ENCODE data around the gene OTOP2. TPM values are rescaled to one million over a fixed set of nuclear protein-coding genes. Genes with fewer than 3 reads are reported as not detected.
A peak's percentile ranks its signal among the peaks of the same experiment; 100 is the strongest.

Gene OTOP2
- polyA plus RNA-seq, 4 donors, result 0.22 to 5.9 (median 0.46) TPM

DNA sequence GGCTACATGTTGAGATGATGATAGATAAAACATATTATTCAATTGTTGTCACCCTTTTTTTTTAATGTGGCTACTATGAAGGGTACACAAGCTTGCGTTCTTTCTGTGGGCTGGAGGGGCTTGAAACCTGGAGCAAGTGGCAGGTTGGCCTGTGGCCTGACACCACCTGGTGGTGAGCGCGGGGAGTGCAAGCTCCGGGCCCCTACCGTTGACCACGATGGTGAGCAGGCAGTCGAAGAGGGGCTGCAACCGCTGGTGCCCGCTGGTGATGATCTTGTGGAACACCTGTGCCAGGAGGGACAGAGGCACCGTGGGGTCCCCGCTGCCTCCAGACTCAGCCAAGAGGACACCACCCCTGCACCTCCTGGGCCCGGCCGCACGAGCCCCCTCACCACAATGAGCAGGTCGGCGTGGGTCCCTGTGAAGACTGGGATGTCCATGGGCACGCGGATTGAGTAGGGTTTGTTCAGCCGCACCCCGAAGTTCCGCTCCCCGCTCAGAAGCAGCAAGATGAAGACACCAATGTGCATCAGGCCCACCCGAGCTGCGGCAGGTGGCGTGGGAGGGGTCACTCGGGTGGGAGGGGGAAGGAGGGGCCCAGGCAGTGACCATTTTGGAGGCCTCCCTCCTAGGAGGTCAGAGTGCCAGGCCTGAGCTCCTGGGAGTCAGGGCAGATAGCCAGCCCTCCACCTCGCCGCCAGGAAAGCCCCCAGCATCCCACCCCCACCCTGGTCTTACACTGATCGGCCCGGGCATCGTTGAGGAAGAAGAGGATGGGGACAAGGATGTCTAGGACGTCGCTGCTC is 34.1 kb downstream of the OTOP2 start:
- Histone ChIP-seq H3K9me3 (ENCODE audit: control insufficient read depth in 2 of 2, insufficient read depth in 1 of 2, low read depth in 1 of 2, low read length in 1 of 2) (peaks cover 0 to 7% of the 10 kb centered on the region in 2 donors), H3K4me3 (ENCODE audit: low read depth in 1 of 3, low read length in 3 of 3) (no peak overlapping the region), H3K36me3 (ENCODE audit: control insufficient read depth in 3 of 3, insufficient read depth in 2 of 3, low read depth in 1 of 3, low read length in 3 of 3) (peaks cover 0 to 86% (median 2%) of the 10 kb centered on the region in 3 donors), H3K27me3 (ENCODE audit: control insufficient read depth in 3 of 3, insufficient read depth in 3 of 3, low read length in 3 of 3) (no peaks in the 10 kb centered on the region), H3K27ac (ENCODE audit: low read depth in 1 of 3, low read length in 2 of 3) (no peak overlapping the region), H3K4me1 (ENCODE audit: control insufficient read depth in 3 of 3, insufficient read depth in 2 of 3, low read depth in 1 of 3, low read length in 2 of 3) (peaks cover 0 to 21% (median 0%) of the 10 kb centered on the region in 3 donors)
- FAIRE-seq (no peak), DNase-seq (peak; percentile 54 to 77)
- 51 to 57% (median 51%) methylated on average over 33 of the region's 33 CpGs for WGBS, 3 donors

DNA sequence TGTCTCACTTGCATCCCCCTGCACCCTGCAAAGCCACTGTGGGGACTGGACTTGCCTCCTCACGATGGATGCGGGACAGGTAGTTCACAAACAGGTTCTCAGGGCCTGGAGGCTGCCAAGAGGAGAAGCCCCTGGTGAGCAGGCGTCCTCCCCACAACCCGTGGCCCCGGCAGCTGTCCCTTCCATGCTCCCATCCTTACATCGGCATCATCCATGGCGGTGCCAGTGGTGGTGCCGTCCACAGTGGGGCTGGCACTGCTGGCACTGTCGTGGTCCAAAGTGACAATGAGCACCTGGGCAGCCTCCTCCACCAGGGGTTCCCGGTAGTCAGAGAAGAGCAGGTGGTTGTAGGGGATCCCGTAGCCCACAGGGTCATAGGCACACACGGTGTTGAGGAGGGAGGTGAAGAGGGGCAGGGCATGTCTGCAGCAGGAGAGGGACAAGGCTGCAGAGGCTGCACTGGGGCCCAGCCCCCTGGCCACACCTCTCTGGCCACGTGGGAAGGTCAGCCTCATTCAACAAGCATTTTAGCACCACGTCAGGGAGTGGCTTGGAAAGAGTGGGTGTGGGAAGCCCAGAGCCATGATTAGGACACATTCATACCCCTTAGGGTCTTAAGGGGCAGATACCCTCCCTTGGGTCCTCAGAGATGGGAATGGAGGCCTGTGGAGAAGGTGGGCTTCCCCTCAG is 35.9 kb downstream of the OTOP2 start:
- FAIRE-seq (no peak), DNase-seq (peak in 1 of 2 donors; percentile 41)
- peaks cover 0 to 7% of the 10 kb centered on the region in 2 donors for H3K9me3 ChIP-seq (ENCODE audit: control insufficient read depth in 2 of 2, insufficient read depth in 1 of 2, low read depth in 1 of 2, low read length in 1 of 2)
- peaks cover 0 to 85% (median 2%) of the 10 kb centered on the region in 3 donors for H3K36me3 ChIP-seq (ENCODE audit: control insufficient read depth in 3 of 3, insufficient read depth in 2 of 3, low read depth in 1 of 3, low read length in 3 of 3)
- peak overlapping the region in 1 of 3 donors; percentile 32 for H3K27ac ChIP-seq (ENCODE audit: low read depth in 1 of 3, low read length in 2 of 3)
- peaks cover 0 to 12% (median 0%) of the 10 kb centered on the region in 3 donors for H3K4me1 ChIP-seq (ENCODE audit: control insufficient read depth in 3 of 3, insufficient read depth in 2 of 3, low read depth in 1 of 3, low read length in 2 of 3)
- WGBS, 3 donors, result 67 to 88% (median 73%) methylated on average over 14 of the region's 14 CpGs
- no peaks in the 10 kb centered on the region for H3K27me3 ChIP-seq (ENCODE audit: control insufficient read depth in 3 of 3, insufficient read depth in 3 of 3, low read length in 3 of 3)
- no peak overlapping the region for H3K4me3 ChIP-seq (ENCODE audit: low read depth in 1 of 3, low read length in 3 of 3)

DNA sequence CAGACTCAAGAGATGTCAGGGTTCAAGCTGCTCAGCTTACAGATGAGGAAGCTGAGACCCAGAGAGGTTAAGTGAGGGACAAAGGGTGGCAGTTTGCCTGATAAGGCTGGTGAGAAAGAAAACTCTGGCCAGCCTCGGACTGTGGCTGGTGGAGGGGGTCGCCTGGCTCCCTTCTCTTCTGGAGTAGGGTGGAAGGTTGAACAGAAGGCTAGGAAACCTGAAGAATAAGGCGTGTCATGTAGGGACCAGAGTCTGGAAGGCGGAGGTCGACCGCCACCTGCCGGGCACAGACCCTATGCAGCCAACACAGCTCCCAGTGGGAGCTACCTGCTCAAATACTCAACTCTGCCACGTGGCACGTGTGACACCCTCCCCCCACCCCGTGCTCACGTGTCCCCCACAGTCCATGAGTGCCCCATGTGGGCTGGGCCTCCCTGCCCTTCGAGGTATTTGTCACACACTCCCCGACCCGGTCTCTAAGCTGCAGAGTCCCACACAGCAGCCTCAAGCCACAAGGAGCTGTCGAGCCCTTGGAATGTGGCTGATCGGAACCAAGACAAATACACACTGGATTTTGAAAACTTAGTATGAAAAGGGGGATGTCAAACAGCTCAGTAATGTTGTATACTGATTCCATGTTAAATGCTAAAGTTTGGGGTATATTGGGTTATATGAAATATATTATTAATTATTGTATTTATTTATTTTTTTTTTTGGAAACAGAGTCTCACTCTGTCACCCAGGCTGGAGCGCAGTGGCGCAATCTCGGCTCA is 36.7 kb downstream of the OTOP2 start:
- Histone ChIP-seq H3K4me3 (ENCODE audit: low read depth in 1 of 3, low read length in 3 of 3) (no peak overlapping the region), H3K9me3 (ENCODE audit: control insufficient read depth in 2 of 2, insufficient read depth in 1 of 2, low read depth in 1 of 2, low read length in 1 of 2) (peaks cover 0 to 7% of the 10 kb centered on the region in 2 donors), H3K27ac (ENCODE audit: low read depth in 1 of 3, low read length in 2 of 3) (peak overlapping the region in 1 of 3 donors; percentile 32), H3K27me3 (ENCODE audit: control insufficient read depth in 3 of 3, insufficient read depth in 3 of 3, low read length in 3 of 3) (no peaks in the 10 kb centered on the region), H3K4me1 (ENCODE audit: control insufficient read depth in 3 of 3, insufficient read depth in 2 of 3, low read depth in 1 of 3, low read length in 2 of 3) (peaks cover 0 to 12% (median 0%) of the 10 kb centered on the region in 3 donors), H3K36me3 (ENCODE audit: control insufficient read depth in 3 of 3, insufficient read depth in 2 of 3, low read depth in 1 of 3, low read length in 3 of 3) (peaks cover 0 to 79% (median 2%) of the 10 kb centered on the region in 3 donors)
- 44 to 54% (median 48%) methylated on average over 17 to 19 of the region's 19 CpGs for WGBS, 3 donors
- no peak for FAIRE-seq
- DNase-seq, result peak; percentile 57 to 90

DNA sequence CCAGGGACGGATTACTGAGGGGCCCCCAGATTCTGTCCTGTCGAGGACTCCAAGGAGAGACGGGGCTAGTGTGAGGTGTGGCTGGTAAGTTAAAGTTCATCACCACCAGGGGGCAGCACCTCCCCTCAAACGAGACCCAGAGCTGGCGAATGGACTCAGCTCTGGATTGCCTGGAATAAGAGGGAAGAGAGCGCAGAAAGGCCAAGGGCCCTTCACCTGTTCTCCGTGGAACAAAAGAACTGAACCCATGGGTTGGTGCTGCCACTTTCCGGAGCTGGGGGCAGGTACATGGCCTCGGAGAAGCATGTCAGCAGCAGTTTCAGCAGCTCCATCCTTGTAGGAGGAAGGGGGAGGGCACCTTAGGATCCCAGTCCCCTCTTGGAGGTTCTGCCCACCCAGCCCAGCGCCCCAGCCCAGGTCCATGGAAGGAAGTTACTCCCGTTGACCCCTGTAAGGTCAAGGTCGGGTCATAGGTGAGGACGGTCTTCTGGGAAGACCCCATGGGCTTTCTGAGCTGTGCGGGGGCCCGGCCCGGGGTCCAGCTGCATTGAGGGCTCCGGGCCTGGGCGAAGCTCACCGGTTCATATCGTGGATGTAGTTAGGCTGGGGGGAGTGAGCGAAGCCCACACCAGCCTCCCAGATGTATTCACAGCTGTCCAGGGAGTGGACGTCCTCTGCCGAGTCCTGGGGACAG is 37.7 kb downstream of the OTOP2 start:
- peaks cover 0 to 71% (median 2%) of the 10 kb centered on the region in 3 donors for H3K36me3 ChIP-seq (ENCODE audit: control insufficient read depth in 3 of 3, insufficient read depth in 2 of 3, low read depth in 1 of 3, low read length in 3 of 3)
- no peak overlapping the region for H3K4me3 ChIP-seq (ENCODE audit: low read depth in 1 of 3, low read length in 3 of 3)
- no peaks in the 10 kb centered on the region for H3K27me3 ChIP-seq (ENCODE audit: control insufficient read depth in 3 of 3, insufficient read depth in 3 of 3, low read length in 3 of 3)
- FAIRE-seq (no peak), DNase-seq (peak; percentile 90 to 93)
- H3K9me3 ChIP-seq (ENCODE audit: control insufficient read depth in 2 of 2, insufficient read depth in 1 of 2, low read depth in 1 of 2, low read length in 1 of 2), result peaks cover 0 to under 1% of the 10 kb centered on the region in 2 donors
- WGBS, 3 donors, result 45 to 47% (median 45%) methylated on average over 23 of the region's 23 CpGs
- peaks cover 0 to 12% (median 0%) of the 10 kb centered on the region in 3 donors for H3K4me1 ChIP-seq (ENCODE audit: control insufficient read depth in 3 of 3, insufficient read depth in 2 of 3, low read depth in 1 of 3, low read length in 2 of 3)
- H3K27ac ChIP-seq (ENCODE audit: low read depth in 1 of 3, low read length in 2 of 3), result no peak overlapping the region

DNA sequence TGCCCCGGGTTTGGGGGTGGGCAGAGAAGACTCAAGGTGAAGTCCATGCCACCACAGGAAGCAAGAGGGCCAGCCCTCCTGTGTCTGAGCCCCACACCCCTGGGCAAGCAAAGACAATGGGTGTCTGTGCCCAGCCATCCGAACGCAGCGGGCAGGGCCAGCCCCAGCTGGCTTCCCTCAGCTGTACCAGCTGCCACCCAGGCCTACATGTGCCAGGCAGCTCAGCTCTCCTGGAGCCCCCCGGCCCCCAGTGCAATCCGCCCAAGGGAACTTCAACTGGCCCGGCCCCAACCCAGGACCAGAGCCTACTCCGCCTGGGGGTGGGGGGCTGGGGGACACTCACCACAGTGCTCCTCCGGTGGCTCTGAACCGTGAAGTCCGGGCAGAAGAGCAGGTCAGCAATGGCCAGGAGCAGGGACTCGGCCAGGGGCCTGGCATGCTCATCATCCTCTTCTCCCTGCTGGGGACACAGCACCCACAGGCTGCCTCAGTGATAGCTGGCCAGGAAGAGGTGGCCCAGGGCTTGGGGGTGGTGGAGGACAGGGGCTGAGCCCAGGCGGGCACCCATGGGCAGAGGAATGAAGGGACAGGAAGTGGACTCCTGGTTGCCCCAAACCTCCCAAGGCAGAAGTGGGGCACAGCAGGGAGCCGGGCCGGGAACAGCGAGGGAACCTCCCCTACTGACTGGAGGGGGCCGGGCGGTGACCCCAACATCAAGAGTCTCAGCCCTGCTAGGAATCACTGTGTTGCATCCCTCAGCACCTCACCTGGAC is 38.7 kb downstream of the OTOP2 start:
- H3K36me3 ChIP-seq (ENCODE audit: control insufficient read depth in 3 of 3, insufficient read depth in 2 of 3, low read depth in 1 of 3, low read length in 3 of 3), result peaks cover 0 to 68% (median 2%) of the 10 kb centered on the region in 3 donors
- H3K4me1 ChIP-seq (ENCODE audit: control insufficient read depth in 3 of 3, insufficient read depth in 2 of 3, low read depth in 1 of 3, low read length in 2 of 3), result peaks cover 0 to 12% (median 0%) of the 10 kb centered on the region in 3 donors
- H3K27ac ChIP-seq (ENCODE audit: low read depth in 1 of 3, low read length in 2 of 3), result no peak overlapping the region
- DNase-seq, result no peak
- no peaks in the 10 kb centered on the region for H3K9me3 ChIP-seq (ENCODE audit: control insufficient read depth in 2 of 2, insufficient read depth in 1 of 2, low read depth in 1 of 2, low read length in 1 of 2)
- H3K4me3 ChIP-seq (ENCODE audit: low read depth in 1 of 3, low read length in 3 of 3), result no peak overlapping the region
- FAIRE-seq, result no peak
- H3K27me3 ChIP-seq (ENCODE audit: control insufficient read depth in 3 of 3, insufficient read depth in 3 of 3, low read length in 3 of 3), result no peaks in the 10 kb centered on the region
- WGBS, 3 donors, result 75 to 83% (median 76%) methylated on average over 16 to 18 of the region's 18 CpGs

DNA sequence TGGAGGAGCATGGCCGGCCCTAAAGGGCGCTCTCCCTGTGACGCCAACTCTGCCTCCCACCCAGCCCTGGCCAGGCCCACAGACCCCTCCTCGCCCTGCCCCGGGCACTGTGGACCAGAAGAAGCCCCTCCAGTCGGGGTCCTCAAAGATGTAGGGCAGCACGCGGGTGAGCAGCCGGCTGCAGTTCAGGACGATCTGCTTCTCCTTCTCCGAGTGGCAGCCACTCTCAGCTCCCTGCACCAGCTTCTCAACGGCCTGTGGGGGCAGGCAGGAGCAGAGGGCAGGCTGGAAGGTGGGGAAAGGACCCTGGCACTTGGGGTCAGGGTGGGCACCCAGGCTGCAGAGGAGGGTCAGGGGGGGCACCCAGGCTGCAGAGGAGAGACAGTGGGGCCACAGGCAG is 39.6 kb downstream of the OTOP2 start:
- no peaks in the 10 kb centered on the region for H3K9me3 ChIP-seq (ENCODE audit: control insufficient read depth in 2 of 2, insufficient read depth in 1 of 2, low read depth in 1 of 2, low read length in 1 of 2)
- H3K4me1 ChIP-seq (ENCODE audit: control insufficient read depth in 3 of 3, insufficient read depth in 2 of 3, low read depth in 1 of 3, low read length in 2 of 3), result peaks cover 0 to 19% (median 6%) of the 10 kb centered on the region in 3 donors
- H3K4me3 ChIP-seq (ENCODE audit: low read depth in 1 of 3, low read length in 3 of 3), result no peak overlapping the region
- DNase-seq, result no peak
- no peak overlapping the region for H3K27ac ChIP-seq (ENCODE audit: low read depth in 1 of 3, low read length in 2 of 3)
- peaks cover 0 to 59% (median 2%) of the 10 kb centered on the region in 3 donors for H3K36me3 ChIP-seq (ENCODE audit: control insufficient read depth in 3 of 3, insufficient read depth in 2 of 3, low read depth in 1 of 3, low read length in 3 of 3)
- no peak for FAIRE-seq
- no peaks in the 10 kb centered on the region for H3K27me3 ChIP-seq (ENCODE audit: control insufficient read depth in 3 of 3, insufficient read depth in 3 of 3, low read length in 3 of 3)
- WGBS, 3 donors, result 64 to 75% (median 66%) methylated on average over 11 to 12 of the region's 12 CpGs

DNA sequence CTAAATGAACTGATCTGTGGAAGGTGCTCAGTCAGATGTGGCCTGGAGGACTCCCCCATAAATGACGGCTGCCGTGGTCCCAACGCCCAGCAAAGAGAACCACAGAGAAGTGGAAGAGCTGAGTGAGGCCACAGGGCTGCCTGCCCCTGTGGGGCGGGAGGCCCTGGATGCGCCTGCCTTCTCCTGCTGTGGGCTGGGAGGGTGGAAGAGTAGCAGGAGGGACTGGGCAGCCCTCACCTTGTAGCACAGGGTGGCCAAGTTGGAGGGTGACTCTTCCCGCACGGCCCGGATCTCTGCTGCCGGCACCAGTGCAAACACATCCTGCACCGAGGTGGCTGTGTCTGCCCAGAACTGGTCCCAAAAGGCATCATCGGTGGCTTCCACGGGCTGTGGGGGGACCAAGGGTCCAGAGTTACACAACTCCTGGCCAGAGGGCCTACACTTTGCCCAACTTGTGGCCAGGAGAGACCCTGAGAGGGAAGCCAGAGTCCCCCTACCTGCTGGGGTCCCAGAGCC is 40.2 kb downstream of the OTOP2 start:
- no peak overlapping the region for H3K27ac ChIP-seq (ENCODE audit: low read depth in 1 of 3, low read length in 2 of 3)
- no peak for DNase-seq
- H3K27me3 ChIP-seq (ENCODE audit: control insufficient read depth in 3 of 3, insufficient read depth in 3 of 3, low read length in 3 of 3), result no peaks in the 10 kb centered on the region
- H3K4me3 ChIP-seq (ENCODE audit: low read depth in 1 of 3, low read length in 3 of 3), result no peak overlapping the region
- peaks cover 0 to 53% (median 2%) of the 10 kb centered on the region in 3 donors for H3K36me3 ChIP-seq (ENCODE audit: control insufficient read depth in 3 of 3, insufficient read depth in 2 of 3, low read depth in 1 of 3, low read length in 3 of 3)
- 81 to 89% (median 84%) methylated on average over 12 of the region's 12 CpGs for WGBS, 3 donors
- FAIRE-seq, result no peak
- peaks cover 0 to 21% (median 6%) of the 10 kb centered on the region in 3 donors for H3K4me1 ChIP-seq (ENCODE audit: control insufficient read depth in 3 of 3, insufficient read depth in 2 of 3, low read depth in 1 of 3, low read length in 2 of 3)
- H3K9me3 ChIP-seq (ENCODE audit: control insufficient read depth in 2 of 2, insufficient read depth in 1 of 2, low read depth in 1 of 2, low read length in 1 of 2), result no peaks in the 10 kb centered on the region

Measured in small intestine (tissue), 7 donors.